Ectodermal cell (in vitro differentiated cells): ENCODE data around the gene RAB27B.

ENCODE experiments used
- H3K27ac ChIP-seq: 2 replicates; pipeline ENCODE4 v1.7.0; 2013; ENCODE audit warnings: mild to moderate bottlenecking, low read depth, low read length; ENCODE audit not compliant: insufficient read depth, poor library complexity, severe bottlenecking
- H3K27me3 ChIP-seq: 2 replicates; pipeline ENCODE4 v1.7.0; 2013; ENCODE audit warnings: mild to moderate bottlenecking, low read length; ENCODE audit not compliant: insufficient read depth, control insufficient read depth, poor library complexity, severe bottlenecking
- H3K36me3 ChIP-seq: one replicate; pipeline ENCODE4 v1.7.0; 2013; ENCODE audit warnings: low read length; ENCODE audit not compliant: control insufficient read depth, insufficient read depth
- H3K4me1 ChIP-seq: one replicate; pipeline ENCODE4 v1.7.0; 2013; ENCODE audit warnings: low read length; ENCODE audit not compliant: control insufficient read depth, insufficient read depth
- H3K4me3 ChIP-seq: 2 replicates; pipeline ENCODE4 v1.7.0; 2013; ENCODE audit warnings: low read depth, low read length, control low read depth; ENCODE audit not compliant: insufficient read depth
- H3K9me3 ChIP-seq: 2 replicates; pipeline ENCODE4 v1.7.0; 2013; ENCODE audit warnings: mild to moderate bottlenecking, low read length, moderate library complexity; ENCODE audit not compliant: control insufficient read depth
- WGBS, 2 experiments: methylation state at CpG; one replicate each; pipeline ENCODE4 v1.1.7; 2013; ENCODE audit warnings: missing lambda C conversion rate in 2 of 2; 5-methylcytosine and 5-hydroxymethylcytosine counted together

Gene RAB27B

GRCh38 chr18:54857499-54857898 lies 29.2 kb downstream of the RAB27B start:
- no peaks in the 10 kb centered on the region for H3K9me3 ChIP-seq
- H3K27me3 ChIP-seq, result no peaks in the 10 kb centered on the region
- H3K36me3 ChIP-seq, result no peaks in the 10 kb centered on the region
- H3K4me3 ChIP-seq, result no peak overlapping the region
- H3K27ac ChIP-seq, result no peak overlapping the region
- WGBS, 2 experiments, result 93 to 96% methylated on average over 3 of the region's 3 CpGs
- no peaks in the 10 kb centered on the region for H3K4me1 ChIP-seq

- Histone ChIP-seq H3K27me3 (no peaks in the 10 kb centered on the region), H3K4me1 (no peaks in the 10 kb centered on the region), H3K4me3 (no peak overlapping the region), H3K9me3 (no peaks in the 10 kb centered on the region), H3K36me3 (no peaks in the 10 kb centered on the region), H3K27ac (no peak overlapping the region)
- 91% methylated on average over 9 of the region's 9 CpGs for WGBS, 2 experiments
Measured at GRCh38 chr18:54859667-54860421, 31.6 kb downstream of the RAB27B start.

- no peaks in the 10 kb centered on the region for H3K4me1 ChIP-seq
- H3K27ac ChIP-seq, result no peak overlapping the region
- no peaks in the 10 kb centered on the region for H3K9me3 ChIP-seq
- no peaks in the 10 kb centered on the region for H3K36me3 ChIP-seq
- WGBS, 2 experiments, result 100% methylated on average over 1 of the region's 1 CpG
- no peak overlapping the region for H3K4me3 ChIP-seq
- no peaks in the 10 kb centered on the region for H3K27me3 ChIP-seq
Measured at GRCh38 chr18:54860941-54861340, 32.7 kb downstream of the RAB27B start.

GRCh38 chr18:54867131-54867530 lies 38.9 kb downstream of the RAB27B start:
- WGBS, 2 experiments, result 90 to 91% methylated on average over 4 to 5 of the region's 5 CpGs

GRCh38 chr18:54871231-54871630 lies 43.0 kb downstream of the RAB27B start:
- no peak overlapping the region for H3K4me3 ChIP-seq
- no peaks in the 10 kb centered on the region for H3K9me3 ChIP-seq
- no peaks in the 10 kb centered on the region for H3K36me3 ChIP-seq
- 92 to 94% methylated on average over 6 of the region's 6 CpGs for WGBS, 2 experiments
- H3K27ac ChIP-seq, result no peak overlapping the region
- no peaks in the 10 kb centered on the region for H3K27me3 ChIP-seq
- H3K4me1 ChIP-seq, result no peaks in the 10 kb centered on the region

More at GRCh38 chr18:54867131-54867530, 38.9 kb downstream of the RAB27B start:
- Histone ChIP-seq H3K27ac (no peak overlapping the region), H3K4me1 (no peaks in the 10 kb centered on the region), H3K36me3 (no peaks in the 10 kb centered on the region), H3K4me3 (no peak overlapping the region), H3K9me3 (no peaks in the 10 kb centered on the region), H3K27me3 (no peaks in the 10 kb centered on the region)

- no peaks in the 10 kb centered on the region for H3K9me3 ChIP-seq
- H3K36me3 ChIP-seq, result no peaks in the 10 kb centered on the region
- H3K27me3 ChIP-seq, result no peaks in the 10 kb centered on the region
- WGBS, 2 experiments, result 83 to 94% methylated on average over 1 of the region's 1 CpG
- H3K4me3 ChIP-seq, result no peak overlapping the region
- H3K4me1 ChIP-seq, result no peaks in the 10 kb centered on the region
- no peak overlapping the region for H3K27ac ChIP-seq
Measured at GRCh38 chr18:54872681-54873080, 44.4 kb downstream of the RAB27B start.

- Histone ChIP-seq H3K4me1 (no peaks in the 10 kb centered on the region), H3K36me3 (no peaks in the 10 kb centered on the region), H3K27me3 (no peaks in the 10 kb centered on the region), H3K4me3 (no peak overlapping the region), H3K9me3 (no peaks in the 10 kb centered on the region), H3K27ac (no peak overlapping the region)
- 95 to 98% methylated on average over 2 of the region's 2 CpGs for WGBS, 2 experiments
Measured at GRCh38 chr18:54873884-54874255, 45.6 kb downstream of the RAB27B start.

- H3K27me3 ChIP-seq, result no peaks in the 10 kb centered on the region
- H3K9me3 ChIP-seq, result no peaks in the 10 kb centered on the region
- peaks cover 6% of the 10 kb centered on the region for H3K4me1 ChIP-seq
- no peak overlapping the region for H3K27ac ChIP-seq
- WGBS, 2 experiments, result 94% methylated on average over 3 of the region's 3 CpGs
- no peak overlapping the region for H3K4me3 ChIP-seq
- H3K36me3 ChIP-seq, result no peaks in the 10 kb centered on the region
Measured at GRCh38 chr18:54875063-54875462, 46.8 kb downstream of the RAB27B start.

GRCh38 chr18:54877076-54877475 lies 48.8 kb downstream of the RAB27B start:
- WGBS, 2 experiments, result 100% methylated on average over 1 of the region's 1 CpG
- Histone ChIP-seq H3K27me3 (no peaks in the 10 kb centered on the region), H3K36me3 (no peaks in the 10 kb centered on the region), H3K4me3 (no peak overlapping the region), H3K4me1 (peaks cover 7% of the 10 kb centered on the region), H3K9me3 (no peaks in the 10 kb centered on the region), H3K27ac (no peak overlapping the region)

GRCh38 chr18:54878159-54878622 lies 49.9 kb downstream of the RAB27B start:
- no peaks in the 10 kb centered on the region for H3K36me3 ChIP-seq
- no peak overlapping the region for H3K4me3 ChIP-seq
- no peak overlapping the region for H3K27ac ChIP-seq
- peaks cover 7% of the 10 kb centered on the region for H3K4me1 ChIP-seq
- H3K9me3 ChIP-seq, result no peaks in the 10 kb centered on the region
- H3K27me3 ChIP-seq, result no peaks in the 10 kb centered on the region
- WGBS, 2 experiments, result 81 to 88% methylated on average over 2 of the region's 2 CpGs
